22Rv1 (cell line): ENCODE data around the gene WRAP73.

Source experiments
- ZFX ChIP-seq: fragments of 450-650 bp; IDR thresholded peaks from 2 replicates; pipeline ENCODE4 v1.6.1; 2017; ENCODE audit warnings: antibody characterized with exemption, borderline replicate concordance
- TF ChIP-seq, protein P1 (sequence below): fragments of 450-650 bp; IDR thresholded peaks from 2 replicates; pipeline ENCODE4 v1.5.1; 2017; ENCODE audit warnings: mild to moderate bottlenecking

DNA sequence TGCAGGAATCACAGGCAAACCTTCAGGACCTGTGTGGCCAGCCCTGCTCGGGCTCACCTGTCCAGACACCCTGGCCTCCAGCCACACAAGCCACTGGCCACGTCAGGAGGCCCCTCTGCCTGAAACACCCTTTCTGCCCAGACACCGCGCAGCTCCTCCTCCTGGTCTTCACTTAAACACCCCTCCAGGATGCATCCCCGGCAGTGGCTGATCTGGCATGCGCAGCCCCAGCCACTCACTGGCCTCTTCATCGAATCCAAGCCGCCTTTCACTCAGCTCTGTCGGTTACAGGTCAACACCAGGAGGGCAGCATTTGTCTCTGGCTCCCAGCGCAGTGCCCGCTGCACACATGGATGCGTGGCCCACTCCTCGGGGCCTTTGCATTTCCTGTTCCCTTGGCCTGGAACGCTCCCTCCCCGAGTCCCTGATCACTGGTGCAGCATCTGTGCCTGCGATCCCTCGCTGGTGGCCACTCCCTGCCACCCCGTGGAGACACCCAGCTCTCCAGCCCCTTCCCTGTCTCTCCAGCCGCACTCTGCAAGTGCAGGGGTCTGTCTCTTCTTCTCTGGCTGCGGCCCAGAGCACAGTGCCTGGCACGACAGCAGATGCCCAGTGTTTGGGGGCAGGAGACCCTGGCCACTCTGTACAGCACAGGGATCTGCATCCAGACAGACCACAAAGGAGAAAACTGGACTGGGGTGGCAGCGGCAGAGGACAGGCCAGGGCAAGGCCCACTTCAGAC is 15.7 kb downstream of the WRAP73 start:
- TF ChIP-seq, protein P1, sequence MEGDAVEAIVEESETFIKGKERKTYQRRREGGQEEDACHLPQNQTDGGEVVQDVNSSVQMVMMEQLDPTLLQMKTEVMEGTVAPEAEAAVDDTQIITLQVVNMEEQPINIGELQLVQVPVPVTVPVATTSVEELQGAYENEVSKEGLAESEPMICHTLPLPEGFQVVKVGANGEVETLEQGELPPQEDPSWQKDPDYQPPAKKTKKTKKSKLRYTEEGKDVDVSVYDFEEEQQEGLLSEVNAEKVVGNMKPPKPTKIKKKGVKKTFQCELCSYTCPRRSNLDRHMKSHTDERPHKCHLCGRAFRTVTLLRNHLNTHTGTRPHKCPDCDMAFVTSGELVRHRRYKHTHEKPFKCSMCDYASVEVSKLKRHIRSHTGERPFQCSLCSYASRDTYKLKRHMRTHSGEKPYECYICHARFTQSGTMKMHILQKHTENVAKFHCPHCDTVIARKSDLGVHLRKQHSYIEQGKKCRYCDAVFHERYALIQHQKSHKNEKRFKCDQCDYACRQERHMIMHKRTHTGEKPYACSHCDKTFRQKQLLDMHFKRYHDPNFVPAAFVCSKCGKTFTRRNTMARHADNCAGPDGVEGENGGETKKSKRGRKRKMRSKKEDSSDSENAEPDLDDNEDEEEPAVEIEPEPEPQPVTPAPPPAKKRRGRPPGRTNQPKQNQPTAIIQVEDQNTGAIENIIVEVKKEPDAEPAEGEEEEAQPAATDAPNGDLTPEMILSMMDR: no peak
- TF ChIP-seq ZFX: no peak
